GM21717 (cell line): ENCODE measurements around the gene TREH.

Experiments used
- ATAC-seq: cut with Tn5 transposase; IDR thresholded peaks from one replicate; pipeline ENCODE4 v1.9.1; 2021; ENCODE audit warnings: mild to moderate bottlenecking, moderate library complexity; ENCODE audit not compliant: unreplicated experiment

TREH gene

DNA sequence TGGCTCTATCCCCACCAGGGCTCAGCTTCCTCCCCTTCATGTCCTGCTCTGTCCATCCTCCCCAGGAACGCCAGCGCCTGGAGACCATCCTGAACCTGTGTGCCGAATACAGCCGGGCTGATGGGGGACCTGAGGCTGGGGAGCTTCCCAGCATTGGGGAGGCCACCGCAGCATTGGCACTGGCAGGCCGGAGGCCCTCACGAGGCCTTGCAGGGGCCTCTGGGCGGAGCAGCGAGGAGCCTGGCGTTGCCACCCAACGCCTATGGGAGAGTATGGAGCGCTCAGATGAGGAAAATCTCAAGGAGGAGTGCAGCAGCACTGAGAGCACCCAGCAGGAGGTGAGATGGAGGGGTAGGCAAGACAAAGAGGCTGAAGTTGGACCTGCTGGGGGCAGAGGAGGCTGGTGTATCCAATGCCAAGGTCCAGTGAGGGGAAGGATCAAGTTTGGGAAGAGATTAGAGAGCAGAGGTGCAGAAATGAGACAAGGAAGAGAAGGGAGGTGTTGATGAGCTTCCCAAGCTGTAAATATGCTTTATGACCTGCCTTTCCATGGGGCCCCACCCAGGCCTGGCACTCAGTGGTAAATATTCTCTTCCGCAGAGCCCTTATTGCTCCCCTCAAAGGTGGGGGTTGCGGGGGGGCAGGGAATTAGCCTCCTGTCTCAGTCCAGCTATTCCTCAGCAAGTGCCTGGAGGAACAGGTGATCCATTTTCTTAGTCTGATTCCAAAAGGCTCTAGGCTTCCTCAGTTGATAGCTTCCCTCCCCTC lies 48.1 kb downstream of the TREH start:
- no peak for ATAC-seq

DNA sequence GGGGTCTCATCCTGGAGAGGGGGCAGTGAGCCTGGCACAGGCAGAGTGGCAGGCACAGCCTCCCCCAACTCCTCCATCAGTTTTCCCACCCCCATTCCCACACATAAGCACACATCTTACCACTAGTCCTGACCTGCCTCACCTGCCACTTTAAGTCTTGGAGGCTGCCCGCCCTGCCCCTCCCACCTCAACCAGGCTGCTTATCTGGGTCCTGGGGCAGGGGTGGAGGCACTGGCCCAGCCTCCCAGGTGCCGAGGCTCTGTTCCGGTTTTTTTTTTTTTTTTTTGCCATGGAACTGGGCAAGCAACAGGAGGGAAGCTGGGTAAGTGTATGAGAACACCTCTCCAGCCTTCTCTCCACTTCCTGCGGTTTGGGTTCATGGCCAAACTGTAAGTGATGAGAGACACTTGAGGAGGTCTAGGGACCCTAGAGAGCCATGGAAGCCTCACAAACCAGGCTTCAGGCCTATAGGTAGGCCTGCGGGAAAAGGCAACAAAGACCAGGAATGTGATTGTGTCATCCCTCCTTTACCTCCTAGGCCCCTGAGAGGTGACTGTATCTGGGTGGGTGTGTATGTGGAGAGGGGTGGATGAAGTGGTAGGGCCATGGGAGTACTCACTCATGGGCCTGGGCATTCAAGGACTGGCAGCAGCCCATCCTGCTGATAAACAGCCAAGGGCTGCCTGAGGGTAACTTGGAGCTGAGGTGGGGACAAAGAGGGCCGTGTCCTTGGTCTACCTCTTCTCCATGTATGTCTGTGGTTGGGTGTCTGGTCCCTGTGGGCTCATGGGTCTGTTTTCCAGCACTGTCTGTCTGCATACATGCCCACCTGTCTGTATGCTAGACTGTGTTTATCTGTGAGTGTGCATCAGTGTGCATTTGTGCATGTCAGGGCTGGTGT lies 49.4 kb downstream of the TREH start:
- no peak for ATAC-seq

DNA sequence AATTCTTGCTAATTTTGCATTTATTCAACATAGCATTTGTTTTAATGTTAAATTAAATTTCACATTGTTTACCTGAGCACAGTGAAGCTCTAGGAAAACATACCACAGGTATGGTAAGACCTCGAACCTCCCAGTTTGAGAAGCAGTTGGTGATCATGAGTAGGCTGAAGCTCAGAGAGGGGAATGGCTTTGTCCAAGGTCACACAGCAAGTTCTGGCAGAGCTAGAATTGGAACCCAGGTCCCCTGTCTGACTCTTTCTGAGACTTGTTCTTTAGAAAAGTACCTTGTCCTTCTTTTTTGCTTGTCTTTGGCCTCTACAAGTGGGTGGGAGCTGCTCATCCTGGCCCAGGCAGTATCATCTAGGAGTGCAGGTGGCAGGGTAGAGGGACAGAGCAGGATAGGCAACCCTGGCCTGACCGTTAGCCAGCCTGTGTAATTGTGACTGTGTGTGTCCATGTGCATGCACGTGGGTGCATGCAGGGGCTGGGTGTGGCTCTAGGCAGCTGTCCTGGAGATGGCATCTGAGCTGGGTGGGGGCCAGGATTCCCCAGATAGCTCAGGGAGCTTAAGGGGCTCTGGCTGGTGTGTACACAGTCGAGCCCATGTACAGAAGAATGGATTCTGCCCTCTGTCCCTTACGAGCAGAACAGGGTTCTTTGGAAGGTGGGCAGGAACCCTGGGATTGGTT lies 50.4 kb downstream of the TREH start:
- ATAC-seq: no peak

DNA sequence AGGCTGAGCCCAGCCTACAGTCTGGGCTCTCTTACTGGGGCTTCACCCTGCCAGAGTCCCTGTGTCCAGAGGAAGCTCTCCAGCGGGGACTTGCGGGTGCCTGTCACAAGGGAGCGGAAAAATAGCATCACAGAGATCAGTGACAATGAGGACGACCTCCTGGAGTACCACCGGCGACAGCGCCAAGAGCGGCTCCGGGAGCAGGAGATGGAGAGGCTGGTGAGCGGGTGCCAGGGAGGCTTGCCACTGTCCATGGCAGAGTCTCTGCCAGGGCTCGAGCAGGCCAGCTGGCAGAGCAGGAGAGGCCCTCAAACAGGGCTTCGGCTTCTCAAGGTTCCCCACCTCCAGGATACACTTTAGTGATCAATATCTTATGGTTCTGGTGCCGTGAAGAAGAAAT lies 51.0 kb downstream of the TREH start:
- ATAC-seq: no peak

DNA sequence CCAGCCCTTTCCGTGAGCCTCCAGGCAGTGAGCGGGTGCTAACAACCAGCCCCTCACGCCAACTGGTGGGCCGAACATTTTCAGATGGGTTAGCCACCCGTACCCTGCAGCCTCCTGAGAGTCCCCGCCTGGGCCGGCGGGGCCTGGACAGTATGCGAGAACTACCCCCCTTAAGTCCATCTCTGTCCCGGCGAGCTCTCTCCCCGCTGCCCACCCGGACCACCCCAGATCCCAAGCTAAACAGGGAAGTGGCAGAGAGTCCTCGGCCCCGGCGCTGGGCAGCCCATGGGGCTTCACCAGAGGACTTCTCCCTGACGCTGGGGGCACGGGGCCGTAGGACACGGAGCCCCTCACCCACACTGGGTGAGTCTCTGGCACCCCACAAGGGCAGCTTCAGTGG lies 51.4 kb downstream of the TREH start:
- ATAC-seq: no peak

DNA sequence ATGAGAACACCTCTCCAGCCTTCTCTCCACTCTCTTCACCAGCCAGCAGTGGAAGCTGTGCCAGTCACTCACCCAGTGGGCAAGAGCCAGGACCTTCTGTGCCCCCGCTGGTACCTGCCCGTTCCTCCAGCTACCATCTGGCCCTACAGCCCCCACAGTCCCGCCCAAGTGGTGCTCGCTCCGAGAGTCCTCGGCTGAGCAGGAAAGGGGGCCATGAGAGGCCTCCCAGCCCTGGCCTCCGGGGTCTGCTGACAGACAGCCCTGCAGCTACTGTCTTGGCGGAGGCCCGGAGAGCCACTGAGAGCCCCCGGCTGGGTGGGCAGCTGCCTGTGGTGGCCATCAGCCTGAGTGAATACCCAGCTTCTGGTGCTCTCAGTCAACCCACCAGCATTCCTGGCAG lies 51.9 kb downstream of the TREH start:
- ATAC-seq: no peak

DNA sequence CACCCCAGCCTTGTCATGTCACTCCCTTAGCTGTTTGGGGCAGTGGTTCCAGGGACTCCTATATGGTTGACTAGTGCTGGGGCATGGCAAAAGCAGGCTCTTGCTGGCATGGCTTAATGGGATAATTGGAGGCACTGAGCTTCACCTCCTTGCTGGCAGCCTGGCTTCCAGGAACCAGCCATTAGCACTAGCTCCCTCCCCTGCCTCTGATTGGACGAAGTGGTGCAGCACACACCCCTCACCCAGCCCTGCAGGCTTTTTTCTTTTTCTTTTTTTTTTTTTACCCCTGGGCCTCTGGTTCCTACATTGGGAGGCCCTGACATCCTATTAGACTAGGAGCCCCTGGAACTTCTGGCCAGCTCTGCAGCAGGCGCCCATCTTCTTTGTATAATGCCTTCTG lies 53.5 kb downstream of the TREH start:
- no peak for ATAC-seq

DNA sequence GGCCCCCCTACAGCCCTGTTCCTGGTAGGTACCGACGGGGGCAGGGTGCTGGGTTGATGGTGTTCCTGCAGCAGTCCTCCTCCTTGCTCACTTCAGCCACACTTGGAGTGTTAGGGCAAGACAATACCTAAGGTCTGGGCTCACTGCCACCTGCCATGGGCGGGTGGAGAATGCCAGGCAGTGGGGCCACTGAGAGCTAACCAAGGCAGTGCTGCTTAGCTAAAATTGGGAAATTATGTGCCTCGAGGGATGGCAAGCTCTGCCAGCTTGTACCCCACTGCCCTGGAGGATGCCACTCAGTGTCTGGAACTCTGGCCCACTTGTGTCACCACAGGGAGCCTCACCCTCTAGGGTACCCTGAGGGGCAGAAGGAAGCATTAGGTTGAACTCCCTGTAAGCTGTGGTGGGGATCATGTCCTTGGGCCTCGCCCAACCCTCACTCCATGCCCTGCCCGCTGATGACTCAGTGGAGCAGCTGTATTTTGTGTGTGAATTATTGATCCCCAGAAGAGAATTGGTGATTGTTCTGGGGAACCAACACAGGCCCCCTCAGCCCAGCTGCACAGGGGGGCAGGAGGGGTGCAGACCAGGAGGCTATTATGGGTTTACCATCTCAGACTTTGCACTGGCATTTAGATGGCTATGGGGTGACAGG lies 54.3 kb downstream of the TREH start:
- no peak for ATAC-seq

DNA sequence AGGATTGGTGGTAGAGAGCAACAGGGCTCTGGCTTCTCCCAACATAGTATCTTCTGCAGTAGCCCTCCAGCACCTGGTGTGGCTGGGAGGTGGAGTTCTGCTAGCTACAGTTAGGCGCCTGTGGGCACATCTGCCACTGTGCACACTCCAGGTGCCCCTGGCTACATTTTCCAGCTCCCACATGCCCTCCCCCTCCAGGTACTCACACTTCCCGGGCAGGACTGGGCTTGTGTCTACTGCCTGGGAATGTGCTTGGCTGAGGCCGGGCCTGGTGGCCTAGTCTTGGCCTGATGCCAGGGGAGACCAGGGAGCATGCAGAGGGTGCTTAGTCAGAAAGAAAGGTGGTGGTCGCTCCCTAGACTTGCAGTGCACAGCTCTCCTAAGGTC lies 56.2 kb downstream of the TREH start:
- ATAC-seq: no peak

DNA sequence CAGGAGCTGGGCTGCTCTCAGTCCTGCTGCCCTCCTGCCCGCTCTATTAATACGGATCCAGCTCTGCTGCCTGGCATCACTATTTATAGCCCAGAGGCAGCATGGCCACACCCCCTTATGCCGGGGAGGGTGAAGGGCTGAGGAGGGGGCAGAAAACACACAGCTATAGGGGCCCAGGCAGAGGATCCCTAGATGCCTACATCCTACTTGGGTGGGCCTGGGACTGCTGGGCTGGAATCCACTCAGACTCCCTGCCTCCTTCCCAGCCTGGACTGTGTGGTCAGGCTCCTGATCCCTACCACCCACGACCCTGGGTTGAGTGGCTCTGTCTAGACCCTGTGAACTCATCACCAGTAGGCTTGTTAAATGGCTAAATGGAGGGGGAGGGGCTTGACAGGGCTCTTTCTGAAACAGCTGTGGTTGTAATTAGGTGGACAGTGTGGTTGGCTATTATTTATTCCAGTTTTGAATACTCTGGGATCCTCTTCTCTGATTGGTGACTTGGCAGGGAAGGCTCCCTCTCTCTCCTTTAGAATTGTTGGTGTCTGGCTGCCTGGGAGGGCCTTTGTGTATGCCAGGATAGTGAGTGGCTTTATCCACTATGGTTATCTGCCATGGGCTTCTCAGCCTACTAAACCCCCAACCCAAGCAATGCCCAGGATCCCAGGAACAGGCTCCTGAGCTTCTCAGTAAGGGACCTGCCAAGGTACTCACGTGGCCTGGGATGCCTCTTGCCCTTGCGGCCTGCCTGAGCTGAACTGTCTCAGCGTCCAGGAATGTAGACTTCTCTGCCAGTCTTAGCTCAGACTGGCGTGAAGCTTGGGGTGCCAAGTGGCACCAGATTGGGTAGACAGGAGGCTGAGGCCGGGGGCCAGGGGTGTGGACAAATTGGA lies 56.8 kb downstream of the TREH start:
- ATAC-seq: no peak

DNA sequence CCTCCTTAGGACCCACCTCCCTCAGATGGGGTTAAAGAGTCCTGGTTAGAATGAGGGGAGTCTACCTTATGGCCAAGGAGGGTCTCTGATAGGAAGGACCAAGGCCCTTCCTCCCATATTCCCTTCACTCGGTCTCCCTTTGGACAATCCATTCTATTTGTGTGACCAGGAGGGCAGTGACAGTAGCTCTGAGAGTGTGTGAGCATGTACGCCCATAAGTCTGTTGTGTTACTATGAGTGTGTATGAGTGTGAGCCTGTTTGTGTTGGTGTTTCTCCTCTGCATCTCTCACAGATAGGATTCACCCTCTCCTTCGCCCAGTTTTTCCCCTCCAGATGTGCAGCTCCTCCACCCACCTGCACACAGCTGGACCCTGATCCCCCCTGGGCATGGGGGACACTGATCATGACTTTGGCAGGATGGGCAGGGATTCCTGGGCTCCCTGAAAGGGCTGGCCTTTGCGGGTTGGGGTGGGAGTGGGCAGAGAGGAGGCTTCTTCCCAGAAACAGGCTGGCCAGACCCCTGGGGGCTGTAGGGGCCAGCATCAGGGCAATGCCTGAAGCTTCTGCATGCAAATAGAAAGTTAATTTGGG lies 57.6 kb downstream of the TREH start:
- no peak for ATAC-seq

DNA sequence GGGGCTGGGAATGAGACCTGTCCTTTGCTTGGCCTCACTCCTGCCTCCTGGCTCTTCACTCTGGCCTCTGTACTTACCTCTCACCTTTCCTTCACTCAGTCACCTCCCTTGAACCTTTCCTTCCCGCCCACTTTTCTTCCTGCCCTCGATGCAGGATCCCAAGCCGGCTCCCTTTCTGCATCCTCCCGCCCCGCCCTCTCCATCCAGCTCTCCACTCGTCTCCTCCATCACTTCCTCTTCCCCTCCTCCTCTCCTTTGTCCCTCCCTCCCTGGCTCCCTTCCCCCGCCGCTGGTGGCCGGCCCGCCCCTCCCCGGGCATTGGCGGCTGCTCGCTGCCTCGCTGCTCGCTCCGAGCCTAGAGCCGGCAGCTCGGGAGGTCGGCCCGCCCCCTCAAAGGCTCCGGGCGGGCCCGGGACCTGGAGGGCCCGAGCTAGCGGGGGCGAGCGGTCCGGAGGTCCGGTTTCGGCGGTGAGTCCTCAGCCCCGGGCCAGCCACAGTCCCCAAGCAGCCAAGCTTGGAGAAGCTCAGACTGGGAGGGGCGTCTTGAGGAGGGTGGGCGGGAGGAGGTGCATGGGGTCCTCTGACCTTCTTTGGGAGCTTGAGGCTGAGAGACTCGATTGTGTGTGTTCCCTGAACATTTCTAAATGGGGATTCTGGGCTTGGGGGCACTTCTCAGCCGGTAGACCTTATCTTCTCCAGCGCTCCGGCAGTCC lies 58.2 kb downstream of the TREH start:
- no peak for ATAC-seq

DNA sequence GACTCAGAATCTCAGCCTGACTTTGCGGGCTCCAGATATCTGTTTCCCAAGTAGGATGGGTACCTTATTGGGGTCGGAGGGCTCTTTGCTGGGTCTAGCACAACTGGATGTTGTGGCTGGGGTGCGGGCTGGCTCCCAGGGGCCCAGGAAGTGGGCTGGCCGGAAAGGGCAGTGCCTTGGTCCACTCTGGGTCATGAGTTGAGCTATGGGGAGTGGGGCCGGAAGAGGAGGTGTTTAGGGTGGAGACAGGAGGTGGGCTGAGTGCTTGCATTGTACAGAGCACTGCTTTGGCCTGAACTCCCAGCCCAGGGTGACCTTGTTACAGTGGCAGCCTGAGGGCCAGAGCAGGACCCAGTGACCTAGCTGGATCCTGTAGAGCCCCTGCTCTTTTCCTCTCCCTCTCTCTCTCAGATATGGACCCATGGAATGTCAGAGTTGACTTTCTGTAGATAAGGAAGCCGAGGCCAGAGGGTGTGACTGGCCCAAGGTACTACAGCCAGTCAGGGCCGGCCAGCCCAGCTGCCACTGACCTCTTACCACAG lies 58.9 kb downstream of the TREH start:
- ATAC-seq: no peak

DNA sequence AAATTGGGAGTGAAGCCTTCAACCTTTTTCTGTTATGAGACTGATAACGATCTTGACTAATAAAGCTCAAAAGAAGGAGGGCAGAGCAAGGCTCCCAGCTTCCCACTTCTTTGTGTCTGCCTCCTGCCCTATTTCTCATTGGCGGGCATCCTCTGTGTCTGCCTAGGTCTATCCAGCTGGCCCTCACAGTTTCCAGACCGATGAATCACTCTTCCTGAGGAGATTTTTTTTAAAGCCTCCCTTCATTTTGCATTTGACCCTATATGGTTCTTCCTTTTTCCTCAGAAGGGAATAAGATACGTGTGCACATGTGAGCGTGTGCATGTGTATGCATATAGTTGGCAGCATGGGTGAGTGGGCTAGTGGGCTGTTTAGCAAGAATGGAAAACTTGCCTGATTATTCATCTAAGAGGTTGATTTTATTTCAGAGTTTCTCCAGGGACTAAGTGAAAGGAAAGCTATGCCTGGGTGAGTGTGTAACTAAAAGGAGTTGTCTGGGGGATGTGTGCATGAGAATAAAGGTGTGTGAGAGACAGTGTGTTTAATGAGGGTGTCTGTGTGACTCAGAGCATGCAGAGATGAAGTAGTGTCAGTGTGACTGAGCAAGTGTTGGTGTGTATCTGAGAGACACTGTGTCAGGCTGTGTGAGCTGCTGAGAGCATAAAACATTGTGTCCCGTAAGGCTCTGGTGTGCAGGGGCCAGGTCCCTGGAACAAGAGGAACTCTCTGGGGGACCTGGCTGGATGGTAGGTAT lies 59.8 kb downstream of the TREH start:
- ATAC-seq: no peak

DNA sequence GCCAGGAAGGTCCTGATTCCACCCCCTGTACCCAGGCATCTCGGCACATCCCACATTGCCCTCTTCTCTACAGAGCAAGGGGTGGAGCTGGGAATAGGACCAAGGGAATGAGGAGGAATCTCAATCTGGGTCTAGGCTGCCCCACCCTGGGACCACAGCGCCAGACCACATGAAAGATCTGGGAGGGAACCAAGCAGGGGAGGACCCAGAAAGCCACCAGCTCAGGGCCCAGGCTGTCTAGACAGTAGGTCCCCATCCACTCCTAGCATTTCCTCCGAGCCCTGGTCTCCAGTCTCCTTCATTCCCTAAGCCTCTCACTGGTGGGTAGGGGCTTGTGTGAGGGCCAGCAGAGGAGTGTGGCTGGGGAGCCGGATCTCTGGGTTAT lies 60.5 kb downstream of the TREH start:
- no peak for ATAC-seq

DNA sequence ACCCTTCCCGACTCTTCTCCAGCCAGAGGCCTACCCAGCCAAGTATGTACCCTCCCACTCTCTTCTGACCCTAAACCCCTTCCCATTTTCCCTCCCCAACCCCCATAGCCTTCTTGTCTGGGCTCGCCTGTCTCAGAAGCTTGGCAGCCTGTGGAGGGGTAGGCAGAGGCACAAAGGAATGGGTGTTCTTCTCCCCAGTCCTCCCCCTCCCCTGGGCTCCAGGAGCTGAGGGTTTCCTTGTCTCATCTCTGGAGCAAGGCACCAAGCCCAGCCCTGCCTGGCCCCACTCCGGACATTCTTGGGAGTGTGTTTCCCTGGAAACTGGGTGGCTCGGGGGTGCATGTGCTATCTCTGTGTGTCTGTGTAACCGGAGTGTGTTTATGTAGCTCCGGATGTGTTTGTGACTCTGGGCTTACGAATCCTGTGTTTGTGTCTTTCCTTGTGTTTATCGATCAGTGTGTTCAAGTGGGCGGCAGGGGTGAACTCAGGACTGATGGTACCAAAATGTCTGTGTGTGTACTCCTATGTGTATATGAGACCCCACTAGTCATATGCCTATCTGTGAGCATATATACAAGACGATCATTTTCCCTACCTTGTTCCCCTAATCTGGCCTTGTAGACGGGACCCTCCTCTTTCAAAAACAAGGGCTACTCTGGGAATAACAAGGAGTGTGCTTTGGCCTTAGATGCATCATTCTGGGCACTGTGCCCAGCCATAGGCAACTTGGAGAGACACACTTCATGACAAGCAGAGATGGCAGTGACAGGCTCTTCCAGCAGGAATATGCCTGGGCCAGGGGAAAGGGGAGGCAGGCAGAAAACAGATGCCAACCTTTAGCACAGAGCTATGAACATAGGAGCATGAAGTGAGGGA lies 61.1 kb downstream of the TREH start:
- no peak for ATAC-seq

DNA sequence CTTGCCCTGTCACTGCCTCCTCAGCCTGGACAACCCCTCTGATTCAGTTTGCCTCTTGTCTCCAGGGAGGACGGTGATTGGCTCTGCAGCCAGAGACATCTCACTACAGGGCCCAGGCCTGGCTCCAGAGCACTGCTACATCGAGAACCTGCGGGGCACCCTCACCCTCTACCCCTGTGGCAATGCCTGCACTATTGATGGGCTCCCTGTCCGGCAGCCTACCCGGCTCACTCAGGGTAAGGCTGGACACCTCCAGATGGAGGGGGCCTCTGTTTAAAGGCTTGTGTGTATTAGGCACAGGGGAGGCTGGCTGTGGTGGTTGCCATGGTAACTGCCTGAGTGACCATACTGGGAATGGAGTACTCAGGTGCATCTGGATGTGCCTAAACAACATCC lies 63.5 kb downstream of the TREH start:
- no peak for ATAC-seq
